HEK293 (cell line): ENCODE results near the gene PTK7.

Source experiments
- ZBTB7A ChIP-seq: fragments of 450-650 bp; formaldehyde crosslinking; IDR thresholded peaks from 2 replicates; pipeline ENCODE4 v1.5.1; 2016; ENCODE audit warnings: low read depth, missing biosample characterization, missing genetic modification characterization
- TF ChIP-seq, protein P1 (sequence below): fragments of 450-650 bp; formaldehyde crosslinking; IDR thresholded peaks from 2 replicates; pipeline ENCODE4 v1.5.1; 2016; ENCODE audit warnings: missing biosample characterization, missing genetic modification characterization

DNA sequence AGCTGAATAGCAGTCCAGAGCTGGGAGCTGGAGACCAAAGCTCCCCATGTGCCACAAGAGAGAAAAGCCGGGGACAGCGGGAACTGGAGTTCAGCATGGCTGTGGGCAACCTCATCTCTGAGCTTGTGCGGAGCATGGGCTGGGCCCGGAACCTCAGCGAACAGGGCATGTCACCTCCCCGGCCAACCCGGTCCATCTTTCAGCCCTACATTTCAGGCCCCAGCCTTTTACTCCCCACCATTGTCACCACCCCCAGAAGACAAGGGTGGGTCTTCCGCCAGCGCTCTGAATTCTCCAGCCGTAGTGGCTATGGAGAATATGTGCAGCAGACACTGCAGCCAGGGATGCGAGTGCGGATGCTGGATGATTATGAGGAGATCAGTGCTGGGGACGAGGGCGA, 109.9 kb downstream of the PTK7 start:
- no peak for TF ChIP-seq ZBTB7A
- TF ChIP-seq, protein P1, sequence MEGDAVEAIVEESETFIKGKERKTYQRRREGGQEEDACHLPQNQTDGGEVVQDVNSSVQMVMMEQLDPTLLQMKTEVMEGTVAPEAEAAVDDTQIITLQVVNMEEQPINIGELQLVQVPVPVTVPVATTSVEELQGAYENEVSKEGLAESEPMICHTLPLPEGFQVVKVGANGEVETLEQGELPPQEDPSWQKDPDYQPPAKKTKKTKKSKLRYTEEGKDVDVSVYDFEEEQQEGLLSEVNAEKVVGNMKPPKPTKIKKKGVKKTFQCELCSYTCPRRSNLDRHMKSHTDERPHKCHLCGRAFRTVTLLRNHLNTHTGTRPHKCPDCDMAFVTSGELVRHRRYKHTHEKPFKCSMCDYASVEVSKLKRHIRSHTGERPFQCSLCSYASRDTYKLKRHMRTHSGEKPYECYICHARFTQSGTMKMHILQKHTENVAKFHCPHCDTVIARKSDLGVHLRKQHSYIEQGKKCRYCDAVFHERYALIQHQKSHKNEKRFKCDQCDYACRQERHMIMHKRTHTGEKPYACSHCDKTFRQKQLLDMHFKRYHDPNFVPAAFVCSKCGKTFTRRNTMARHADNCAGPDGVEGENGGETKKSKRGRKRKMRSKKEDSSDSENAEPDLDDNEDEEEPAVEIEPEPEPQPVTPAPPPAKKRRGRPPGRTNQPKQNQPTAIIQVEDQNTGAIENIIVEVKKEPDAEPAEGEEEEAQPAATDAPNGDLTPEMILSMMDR (tag by site-specific recombination): no peak
